Hematopoietic multipotent progenitor cell treated with erythropoietin and hydrocortisone succinate and interleukin-3 and kit ligand, for 8 days (in vitro differentiated cells): ENCODE data around the gene TNFRSF25.
A peak's percentile ranks its signal among the peaks of the same experiment; 100 is the strongest.

ENCODE experiments used
- DNase-seq: peaks from one replicate; pipeline ENCODE4 v3.0.0-alpha.2; 2015

TNFRSF25 gene

DNA sequence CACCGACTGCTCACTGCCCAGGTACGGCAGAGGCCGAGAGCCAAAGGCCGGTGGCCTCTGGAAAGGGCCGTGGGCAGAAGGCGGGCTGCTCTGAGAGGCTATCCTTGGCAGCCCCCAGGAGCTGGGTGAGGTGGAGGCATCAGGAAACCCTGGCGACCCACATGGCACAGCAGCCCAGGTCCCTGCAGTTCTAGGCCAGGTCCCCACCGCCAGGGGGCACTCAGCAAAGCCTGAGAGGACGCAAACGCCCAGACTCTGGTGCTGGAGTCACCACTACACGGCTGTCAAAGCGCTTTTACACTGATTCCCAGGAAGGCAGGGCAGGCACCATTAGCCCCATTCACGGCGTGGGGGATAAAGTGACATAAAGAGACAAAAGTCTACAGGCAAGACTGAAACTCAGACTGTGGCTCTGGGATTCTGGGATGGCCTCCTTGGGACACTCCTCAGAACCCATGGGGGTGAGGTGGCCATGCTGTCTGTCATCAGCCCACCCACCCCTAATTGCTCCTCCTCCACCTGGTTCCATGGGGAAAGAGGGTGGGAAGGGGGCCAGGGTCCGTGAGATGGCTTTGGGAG is 20.5 kb upstream of the TNFRSF25 start:
- DNase-seq: peak; percentile 83

DNA sequence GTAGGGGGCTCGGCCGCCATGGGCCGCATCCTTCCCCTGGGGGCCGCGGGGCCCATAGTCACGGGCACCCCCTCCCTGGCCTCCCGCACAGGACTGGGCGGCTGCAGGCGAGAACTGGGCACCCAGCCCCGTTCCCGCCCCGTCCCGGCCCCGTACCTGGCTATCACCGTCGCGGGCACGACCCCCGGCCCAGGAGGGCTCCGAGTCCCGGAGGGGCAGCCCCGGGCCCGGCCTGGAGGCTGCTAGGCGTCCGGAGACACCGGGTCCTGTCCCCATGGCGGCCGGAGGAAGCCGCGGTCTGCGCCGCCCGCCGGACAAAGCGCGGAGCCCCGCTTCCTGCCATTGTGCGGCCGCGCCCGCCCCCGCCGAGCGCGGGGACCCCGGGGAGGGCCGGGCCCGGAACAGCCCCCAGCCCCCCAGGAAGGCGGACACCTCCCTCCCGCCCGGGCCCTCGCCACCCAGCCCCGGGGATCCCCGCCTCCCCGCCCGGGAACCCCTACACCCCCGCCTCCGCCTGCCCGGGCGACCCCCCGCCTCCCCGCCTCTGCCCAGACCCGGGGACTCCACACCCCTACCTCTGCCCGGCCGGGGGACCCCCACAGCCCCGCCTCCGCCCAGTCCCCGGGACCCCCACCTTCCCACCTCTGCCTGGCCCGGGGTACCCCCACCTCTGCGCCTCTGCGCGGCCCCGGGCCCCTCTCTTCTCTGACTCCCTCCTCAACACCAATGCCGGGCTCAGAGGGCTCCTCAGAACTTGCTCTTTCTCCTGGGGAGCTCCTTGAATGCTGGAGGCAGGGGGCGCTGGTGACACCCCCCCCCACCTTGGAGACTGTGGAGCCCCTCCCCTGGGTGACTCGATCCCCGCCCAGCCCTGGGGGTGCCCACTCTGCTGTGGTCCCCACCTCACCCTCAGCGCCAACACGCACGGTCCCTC is 19.5 kb upstream of the TNFRSF25 start:
- DNase-seq: no peak

DNA sequence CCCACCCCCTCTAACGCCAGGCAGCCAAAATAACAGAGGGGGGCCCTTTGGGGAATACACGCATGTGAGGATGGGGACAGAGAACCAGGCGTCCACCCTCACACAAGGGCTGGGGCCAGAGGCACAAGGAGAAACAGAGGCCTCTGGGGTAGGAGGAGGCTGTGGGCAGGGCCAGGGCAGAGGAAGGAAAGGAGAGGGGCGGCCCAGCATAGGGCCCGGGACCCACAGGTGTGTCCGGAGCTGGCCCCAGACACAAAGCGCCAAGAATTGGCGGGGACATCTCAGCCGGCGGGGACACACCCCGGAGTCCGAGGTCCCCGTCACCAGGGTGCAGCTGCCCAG is 18.8 kb upstream of the TNFRSF25 start:
- DNase-seq: no peak

DNA sequence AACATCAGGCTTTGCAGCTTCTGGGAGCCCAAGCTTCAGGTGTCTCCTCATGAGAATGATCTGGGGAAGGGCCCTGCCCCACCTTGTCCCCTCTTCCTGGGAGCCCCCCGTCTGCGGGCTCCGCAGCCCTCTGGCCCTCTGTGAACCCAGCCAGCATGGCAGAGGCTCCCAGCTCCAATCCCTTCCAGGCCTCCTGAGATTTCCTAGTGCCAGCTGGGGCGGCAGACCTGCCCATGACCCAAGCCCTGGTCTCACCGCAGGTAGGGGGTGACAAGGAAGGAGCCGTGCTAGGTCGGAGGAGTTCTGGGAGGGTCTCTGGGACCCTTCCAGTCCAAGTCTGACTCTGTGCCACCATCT is 17.8 kb upstream of the TNFRSF25 start:
- DNase-seq: no peak

GRCh38 chr1:6483017-6483760 is 17.2 kb upstream of the TNFRSF25 start:
- DNase-seq: no peak

DNA sequence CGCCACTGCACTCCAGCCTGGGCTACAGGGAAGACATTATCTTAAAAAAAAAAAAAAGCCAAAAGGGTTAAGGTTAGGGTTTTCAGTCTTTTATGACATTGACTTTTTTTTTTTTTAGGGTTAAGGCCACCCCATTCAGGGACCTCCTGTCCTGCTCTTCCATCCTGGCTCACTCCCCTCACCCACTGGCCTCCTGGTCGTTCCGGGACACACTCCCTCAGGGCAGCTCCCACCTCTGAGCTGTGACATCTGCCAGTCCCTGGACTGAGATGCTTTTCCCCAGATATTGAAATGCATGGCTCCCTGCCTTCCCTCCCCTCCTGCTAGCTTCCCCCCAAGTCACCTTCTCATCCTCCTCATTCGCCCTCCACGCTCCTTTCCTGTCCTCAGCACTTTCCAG is 15.8 kb upstream of the TNFRSF25 start:
- DNase-seq: no peak

DNA sequence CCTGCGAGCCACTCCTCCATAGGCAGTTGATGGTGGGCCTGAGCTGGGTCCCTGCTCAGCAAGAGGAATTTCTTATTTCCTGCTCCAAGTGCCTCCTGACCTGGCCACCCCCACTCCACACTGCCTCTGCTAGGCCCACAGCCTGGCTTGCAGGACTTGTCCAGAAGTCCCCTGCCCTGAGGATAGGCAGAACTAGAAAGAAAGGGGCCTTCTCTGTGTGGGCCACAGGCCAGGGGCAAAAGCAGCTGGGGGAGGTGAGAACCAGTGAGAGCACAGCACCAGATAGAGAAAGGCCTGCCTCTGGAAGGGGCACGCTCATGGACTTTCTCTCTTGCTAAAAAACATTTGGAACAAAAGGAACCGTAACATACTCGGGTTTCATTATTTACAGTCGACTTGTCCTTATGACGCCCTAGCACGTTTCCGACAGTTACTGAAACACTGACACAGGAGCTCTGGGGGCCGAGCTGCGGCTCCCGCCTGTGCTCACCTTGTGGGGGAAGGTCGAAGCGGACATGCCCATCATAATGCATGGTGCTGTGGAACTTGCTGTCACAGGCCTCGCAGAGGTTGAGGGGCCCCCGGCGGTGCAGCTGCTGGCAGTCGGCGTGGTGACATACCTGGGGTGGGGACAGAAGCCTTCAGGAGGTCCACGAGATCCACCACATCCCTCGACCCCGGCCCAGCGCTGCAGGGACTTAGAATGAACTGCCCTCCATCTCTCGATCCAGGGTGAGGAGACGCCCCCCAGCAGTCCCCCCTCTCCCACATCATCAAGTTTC is 11.3 kb upstream of the TNFRSF25 start:
- DNase-seq: no peak

- DNase-seq: no peak
Observed at GRCh38 chr1:6476483-6476882, 10.5 kb upstream of the TNFRSF25 start.

GRCh38 chr1:6475381-6476133 is 9.6 kb upstream of the TNFRSF25 start:
- DNase-seq: peak; percentile 39

GRCh38 chr1:6474815-6475282 is 8.9 kb upstream of the TNFRSF25 start:
- DNase-seq: no peak

- no peak for DNase-seq
Observed at GRCh38 chr1:6473974-6474814, 8.2 kb upstream of the TNFRSF25 start.

DNA sequence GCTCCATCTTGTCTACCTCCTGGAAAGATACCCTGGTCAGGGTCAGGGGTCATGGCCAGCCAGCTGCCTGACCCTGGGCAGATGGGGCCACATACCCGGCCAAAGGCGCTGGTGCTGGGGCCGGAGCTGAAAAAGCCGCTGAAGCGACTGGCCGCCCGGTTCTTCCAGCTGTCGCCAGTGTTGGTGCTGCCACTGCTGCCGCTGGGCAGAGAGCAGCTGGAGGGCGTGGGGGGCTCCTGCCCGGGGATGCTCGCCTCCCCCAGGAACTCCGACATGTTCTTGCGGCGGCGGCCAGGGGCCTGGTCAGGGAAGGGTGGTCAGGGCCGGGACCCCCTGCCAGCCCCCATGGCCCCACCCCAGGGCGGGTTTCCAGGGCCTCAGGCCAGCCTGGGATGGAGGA is 7.2 kb upstream of the TNFRSF25 start:
- DNase-seq: no peak

DNA sequence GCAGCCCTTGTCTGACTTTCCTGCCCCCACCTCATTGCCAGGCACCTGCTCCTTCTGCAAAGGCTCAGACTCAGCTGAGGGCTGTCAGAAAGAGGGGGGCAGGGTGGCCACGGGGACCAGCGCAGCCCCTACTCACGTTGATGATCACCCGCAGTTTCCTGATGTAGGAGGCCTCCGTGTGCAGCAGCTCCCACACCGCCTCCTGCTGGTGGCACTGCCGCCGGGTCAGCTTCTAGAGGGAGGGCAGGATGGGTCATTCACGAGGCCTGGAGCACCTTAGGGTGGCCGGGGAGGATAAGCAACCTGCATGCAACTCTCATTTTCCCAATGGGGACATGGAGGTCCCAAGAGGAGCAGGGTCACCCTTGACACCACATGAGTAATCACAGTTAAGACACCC is 6.4 kb upstream of the TNFRSF25 start:
- no peak for DNase-seq

DNA sequence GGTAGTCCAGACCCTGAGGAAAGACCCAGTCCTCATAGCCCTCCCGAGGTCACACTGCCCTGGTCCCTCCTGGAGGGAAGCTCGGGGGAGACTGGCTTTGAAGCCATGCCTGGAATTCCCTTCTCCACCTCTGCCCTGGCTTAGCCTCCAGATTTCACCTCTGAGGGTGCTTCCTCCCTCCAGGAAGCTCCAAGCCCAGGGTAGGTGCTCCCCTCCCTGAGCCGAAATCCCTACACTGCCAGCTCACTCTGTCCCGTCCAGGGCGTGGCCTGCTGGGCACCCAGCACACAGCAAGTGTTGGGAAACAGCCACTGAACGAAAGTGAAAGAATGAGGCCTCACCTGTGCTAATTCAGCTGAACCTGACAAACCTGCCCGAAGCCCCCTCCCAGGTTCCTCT is 6.0 kb upstream of the TNFRSF25 start:
- DNase-seq: no peak

DNA sequence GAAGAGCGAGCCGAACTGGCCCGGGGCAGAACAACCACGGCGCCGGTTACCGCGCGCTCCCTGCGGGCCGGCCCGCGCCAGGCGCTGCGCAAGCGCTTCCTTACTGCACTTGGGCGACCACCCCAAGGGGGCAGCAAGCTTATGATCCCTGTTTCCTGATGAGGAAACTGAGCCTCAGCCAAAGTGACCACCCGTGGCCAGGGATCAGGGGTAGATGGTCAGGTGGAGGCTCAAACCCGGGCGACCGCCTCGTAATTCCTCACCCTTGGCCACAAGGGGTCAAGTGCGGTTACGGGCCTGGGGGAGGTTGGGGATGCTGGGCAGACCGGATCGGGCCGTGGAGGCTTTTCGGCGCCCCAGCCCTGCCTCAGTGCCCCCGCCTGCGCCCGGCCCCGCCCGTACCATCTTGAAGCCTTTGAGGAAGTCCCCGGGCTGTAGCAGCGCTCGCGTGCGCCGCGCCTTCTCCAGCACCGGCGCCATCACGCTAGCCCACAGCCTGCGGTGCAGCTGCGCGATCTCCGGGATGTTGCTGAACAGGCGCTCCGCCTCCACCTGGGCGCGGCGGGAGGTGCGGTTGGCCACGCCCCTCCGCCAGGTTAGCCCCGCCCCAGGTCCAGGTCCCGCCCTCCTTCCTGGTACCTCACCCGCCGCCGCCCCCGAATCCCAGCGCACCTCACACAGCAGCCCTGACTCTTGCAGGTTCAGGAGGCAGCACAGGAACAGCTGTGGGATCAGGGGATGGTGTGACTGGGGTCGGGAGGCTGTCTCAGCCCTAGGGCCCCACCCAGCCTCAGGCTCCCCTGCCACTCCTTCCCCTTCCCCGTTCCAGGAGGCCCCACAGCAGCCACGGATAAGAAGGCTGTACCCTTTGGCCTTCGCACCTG is 5.4 kb upstream of the TNFRSF25 start:
- DNase-seq: no peak

- DNase-seq: no peak
Observed at GRCh38 chr1:6470132-6471085, 4.4 kb upstream of the TNFRSF25 start.

DNA sequence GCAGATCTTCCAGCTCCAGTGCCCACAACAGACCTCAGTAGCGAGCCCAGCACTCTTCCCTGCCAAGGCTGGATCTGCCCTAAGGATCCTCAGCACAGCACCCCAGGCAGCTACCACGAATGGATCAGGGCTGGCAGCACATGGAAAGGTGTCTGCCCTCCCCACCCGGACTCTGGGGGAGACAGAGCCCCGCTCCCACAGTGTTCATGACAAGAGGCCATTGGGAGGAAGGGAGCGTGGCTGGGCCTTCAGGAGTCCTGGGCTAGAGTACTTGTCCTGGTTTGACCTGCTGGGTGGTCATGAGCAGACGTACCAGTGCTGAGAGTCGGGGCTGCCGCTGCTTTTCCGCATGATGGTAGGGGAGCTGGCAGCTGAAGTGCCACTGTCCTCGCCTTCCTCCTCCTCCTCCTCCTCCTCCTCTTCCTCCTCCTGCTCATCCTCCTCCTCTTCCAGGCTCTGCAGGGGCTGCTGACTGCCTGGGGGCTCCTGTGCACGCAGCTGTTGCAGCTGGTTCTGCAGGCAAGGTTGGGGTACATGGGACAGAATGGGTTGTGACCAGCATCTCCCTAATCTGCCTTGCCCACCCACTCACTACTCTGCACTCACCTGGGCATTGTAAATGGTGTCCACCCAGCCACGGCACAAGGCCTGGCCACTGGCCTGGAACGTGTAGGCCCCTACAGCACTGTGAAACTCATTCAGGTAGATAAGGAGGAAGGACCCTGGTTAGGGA is 2.9 kb upstream of the TNFRSF25 start:
- DNase-seq: no peak
